Kidney (tissue), 14 donors: ENCODE results near the gene COL4A2. TPM values are rescaled to one million over a fixed set of nuclear protein-coding genes. Genes with fewer than 3 reads are reported as not detected.
A peak's percentile ranks its signal among the peaks of the same experiment; 100 is the strongest.

Experiments used
- DNase-seq, 5 donors: peaks; one replicate each; pipeline ENCODE4 v3.0.0-alpha.2; 2013 to 2020
- FAIRE-seq: peaks from 2 replicates; lab custom pipeline; 2012; peaks lifted over from hg19 to GRCh38; lab: Jason Lieb, UNC
- H3K27ac ChIP-seq, 2 donors: one replicate each; pipeline ENCODE4 v1.7.0; 2013; ENCODE audit warnings: low read depth in 2 of 2, low read length in 2 of 2, inconsistent platforms in 1 of 2
- H3K27me3 ChIP-seq: one replicate; pipeline ENCODE4 v1.7.1; 2013; ENCODE audit warnings: low read length, inconsistent platforms; ENCODE audit not compliant: control insufficient read depth, insufficient read depth
- H3K36me3 ChIP-seq, 3 donors: one replicate each; pipeline versions ENCODE4 v1.7.0 to v1.7.1; 2013; ENCODE audit warnings: low read length in 3 of 3, control low read depth in 1 of 3, inconsistent platforms in 1 of 3; ENCODE audit not compliant: insufficient read depth in 3 of 3, control insufficient read depth in 2 of 3
- H3K4me1 ChIP-seq, 3 donors: one replicate each; pipeline versions ENCODE4 v1.7.0 to v1.7.1; 2013; ENCODE audit warnings: low read length in 3 of 3, inconsistent platforms in 1 of 3, low read depth in 1 of 3; ENCODE audit not compliant: control insufficient read depth in 2 of 3, insufficient read depth in 2 of 3
- H3K4me3 ChIP-seq, 3 donors: one replicate each; pipeline versions ENCODE4 v1.7.0 to v1.8.1; 2013; ENCODE audit warnings: low read length in 3 of 3, control low read depth in 1 of 3, inconsistent platforms in 1 of 3
- H3K9ac ChIP-seq, 3 donors: one replicate each; pipeline versions ENCODE4 v1.7.0 to v1.7.1; 2013; ENCODE audit warnings: low read length in 3 of 3, control low read depth in 1 of 3, inconsistent platforms in 1 of 3
- H3K9me3 ChIP-seq, 3 donors: one replicate each; pipeline versions ENCODE4 v1.7.0 to v1.7.1; 2013; ENCODE audit warnings: low read length in 3 of 3, control low read depth in 1 of 3, inconsistent platforms in 1 of 3; ENCODE audit not compliant: control insufficient read depth in 2 of 3, insufficient read depth in 1 of 3
- CTCF ChIP-seq: IDR thresholded peaks from 3 replicates; pipeline ENCODE4 v1.5.1; 2012; ENCODE audit warnings: mild to moderate bottlenecking, moderate library complexity, borderline replicate concordance; ENCODE audit not compliant: insufficient read depth; ENCODE audit errors: extremely low read depth
- intact Hi-C: fragments of 100-400 bp; cut with DNase I; formaldehyde crosslinking; loops from one replicate; pipeline ENCODE4 v1.11.1; 2022
- polyA plus RNA-seq: library from polyadenylated mRNA; stranded (reverse); fragments of 350-450 nt; fragmentation: Illumina TruSeq; extraction: RNeasy Lipid Tissue Mini Kit (QIAGEN cat#74804); gene quantifications from one replicate; pipeline ENCODE4 v1.2.3, GENCODE V29; 2014; ENCODE audit warnings: low read depth, low replicate concordance; ENCODE audit not compliant: insufficient read depth
- total RNA-seq: library from RNA; stranded (reverse); fragmentation: NEBNext Ultra II Directional; extraction: Animal tissue kit (Norgen Biotek cat#: 25700); gene quantifications from one replicate; pipeline ENCODE4 v1.2.1, GENCODE V29; 2021
- donor health status: control.
- donor health status: control.
- donor health status: control.
- donor health status: control.
- donor health status: control.
- donor health status: DM: yes; HTN: yes; CAD: no.
- donor health status: Normal renal cell carcinoma (clear cell type).

COL4A2 gene
- total and polyA plus RNA-seq, 2 donors from 2014 or later = 126 to 265 TPM

- Histone ChIP-seq H3K4me1 (peaks cover 0 to 21% (median 8%) of the 10 kb centered on the region in 3 donors), H3K27ac (no peak overlapping the region), H3K4me3 (no peak overlapping the region), H3K27me3 (no peaks in the 10 kb centered on the region), H3K9ac (no peak overlapping the region), H3K36me3 (peaks cover 0 to 5% (median 0%) of the 10 kb centered on the region in 3 donors), H3K9me3 (no peaks in the 10 kb centered on the region)
- intact Hi-C loops = no loop called here
- no peak for FAIRE-seq
- peak in 1 of 5 donors; percentile 54 for DNase-seq
- no peak for TF ChIP-seq CTCF
Observed at GRCh38 chr13:110549795-110550160, 242.7 kb downstream of the COL4A2 start.

- Histone ChIP-seq H3K27me3 (no peaks in the 10 kb centered on the region), H3K36me3 (peaks cover 0 to 5% (median 0%) of the 10 kb centered on the region in 3 donors), H3K4me3 (no peak overlapping the region), H3K4me1 (peaks cover 0 to 24% (median 7%) of the 10 kb centered on the region in 3 donors), H3K9me3 (no peaks in the 10 kb centered on the region), H3K27ac (no peak overlapping the region), H3K9ac (peak overlapping the region in 1 of 3 donors; percentile 28)
- TF ChIP-seq CTCF = no peak
- DNase-seq (peak in 2 of 5 donors; percentile 22 to 45), FAIRE-seq (no peak)
- intact Hi-C loops = no loop called here
Observed at GRCh38 chr13:110551284-110551683, 244.2 kb downstream of the COL4A2 start.

- no peaks in the 10 kb centered on the region for H3K27me3 ChIP-seq
- intact Hi-C loops = no loop called here
- FAIRE-seq (no peak), DNase-seq (peak in 1 of 5 donors; percentile 34)
- no peak overlapping the region for H3K27ac ChIP-seq
- H3K9ac ChIP-seq = no peak overlapping the region
- no peak for TF ChIP-seq CTCF
- H3K4me1 ChIP-seq = peaks cover 0 to 24% (median 4%) of the 10 kb centered on the region in 3 donors
- H3K9me3 ChIP-seq = no peaks in the 10 kb centered on the region
- H3K4me3 ChIP-seq = no peak overlapping the region
- peaks cover 0 to 5% (median 3%) of the 10 kb centered on the region in 3 donors for H3K36me3 ChIP-seq
Observed at GRCh38 chr13:110552767-110553166, 245.7 kb downstream of the COL4A2 start.

- no peak overlapping the region for H3K4me3 ChIP-seq
- intact Hi-C loops = no loop called here
- H3K9ac ChIP-seq = no peak overlapping the region
- FAIRE-seq (no peak), DNase-seq (no peak)
- H3K9me3 ChIP-seq = no peaks in the 10 kb centered on the region
- H3K27me3 ChIP-seq = no peaks in the 10 kb centered on the region
- no peak overlapping the region for H3K27ac ChIP-seq
- H3K4me1 ChIP-seq = peaks cover 0 to 24% (median 4%) of the 10 kb centered on the region in 3 donors
- peaks cover 0 to 5% (median 3%) of the 10 kb centered on the region in 3 donors for H3K36me3 ChIP-seq
- TF ChIP-seq CTCF = no peak
Observed at GRCh38 chr13:110553417-110553816, 246.3 kb downstream of the COL4A2 start.
